ENCODE data around the gene PODXL2. TPM values are rescaled to one million over a fixed set of nuclear protein-coding genes. Genes with fewer than 3 reads are reported as not detected.

Gene PODXL2
- total RNA-seq, 4 donors from 2014 or later = 9.7 to 18.9 (median 15.9) TPM

- Histone ChIP-seq H3K4me1 (no peaks in the 10 kb centered on the region), H3K4me3 (no peak overlapping the region), H3K9me3 (no peaks in the 10 kb centered on the region), H3K27ac (no peak overlapping the region), H3K36me3 (peaks cover 0 to 4% (median 0%) of the 10 kb centered on the region in 4 donors), H3K27me3 (no peaks in the 10 kb centered on the region)
- TF ChIP-seq POLR2A (IDR thresholded peaks at IDR 0.05) (no peak), EP300 (IDR thresholded peaks at IDR 0.05; ENCODE audit: low read depth) (no peak), CTCF (IDR thresholded peaks at IDR 0.05) (no peak), POLR2AphosphoS5 (IDR thresholded peaks at IDR 0.05) (no peak)
- in situ Hi-C loops (cut with MboI; ENCODE audit: low pct_ligation_motif_present in 1 of 4, low pct_unique_long_range_greater_than_20kb in 1 of 4, low sequenced_read_pairs in 3 of 4) (no loop called here), intact Hi-C loops (cut with DNase I; ENCODE audit: low total_unique reads) (no loop called here)
- WGBS, 2 donors (ENCODE audit: low coverage in 1 of 2) = 89 to 100% methylated on average over 4 to 11 of the region's 11 CpGs
- DNase-seq = no peak
Observed at GRCh38 chr3:127622031-127622430, 7.0 kb upstream of the PODXL2 start.

GRCh38 chr3:127622772-127623576 is 6.0 kb upstream of the PODXL2 start:
- Histone ChIP-seq H3K27ac (no peak overlapping the region), H3K4me3 (no peak overlapping the region), H3K36me3 (peaks cover 0 to 4% (median 0%) of the 10 kb centered on the region in 4 donors), H3K27me3 (peaks cover 5% of the 10 kb centered on the region), H3K4me1 (no peaks in the 10 kb centered on the region), H3K9me3 (no peaks in the 10 kb centered on the region)
- 83 to 91% methylated on average over 2 to 8 of the region's 8 CpGs for WGBS, 2 donors (ENCODE audit: low coverage in 1 of 2)
- in situ Hi-C loops (cut with MboI; ENCODE audit: low pct_ligation_motif_present in 1 of 4, low pct_unique_long_range_greater_than_20kb in 1 of 4, low sequenced_read_pairs in 3 of 4) (no loop called here), intact Hi-C loops (cut with DNase I; ENCODE audit: low total_unique reads) (no loop called here)
- no peak for DNase-seq
- no peak for TF ChIP-seq POLR2AphosphoS5 (IDR thresholded peaks at IDR 0.05)
- no peak for TF ChIP-seq CTCF (IDR thresholded peaks at IDR 0.05)
- TF ChIP-seq POLR2A (IDR thresholded peaks at IDR 0.05) = no peak
- TF ChIP-seq EP300 (IDR thresholded peaks at IDR 0.05; ENCODE audit: low read depth) = no peak

- Histone ChIP-seq H3K9me3 (no peaks in the 10 kb centered on the region), H3K4me1 (peaks cover 0 to 3% (median 0%) of the 10 kb centered on the region in 4 donors), H3K4me3 (no peak overlapping the region), H3K36me3 (peaks cover 0 to 4% (median 0%) of the 10 kb centered on the region in 4 donors), H3K27me3 (peaks cover 10% of the 10 kb centered on the region), H3K27ac (no peak overlapping the region)
- 74 to 87% methylated on average over 5 of the region's 5 CpGs for WGBS, 2 donors (ENCODE audit: low coverage in 1 of 2)
- DNase-seq = no peak
- TF ChIP-seq EP300 (IDR thresholded peaks at IDR 0.05; ENCODE audit: low read depth) (no peak), CTCF (IDR thresholded peaks at IDR 0.05) (no peak), POLR2AphosphoS5 (IDR thresholded peaks at IDR 0.05) (no peak), POLR2A (IDR thresholded peaks at IDR 0.05) (no peak)
- intact Hi-C loops (cut with DNase I; ENCODE audit: low total_unique reads) = no loop called here
- in situ Hi-C loops (cut with MboI; ENCODE audit: low pct_ligation_motif_present in 1 of 4, low pct_unique_long_range_greater_than_20kb in 1 of 4, low sequenced_read_pairs in 3 of 4) = no loop called here
Observed at GRCh38 chr3:127624063-127624462, 4.9 kb upstream of the PODXL2 start.

GRCh38 chr3:127625821-127626220 is 3.2 kb upstream of the PODXL2 start:
- Histone ChIP-seq H3K27me3 (peaks cover 10% of the 10 kb centered on the region), H3K36me3 (peaks cover 0 to 4% (median 0%) of the 10 kb centered on the region in 4 donors), H3K9me3 (no peaks in the 10 kb centered on the region), H3K27ac (no peak overlapping the region), H3K4me1 (peaks cover 11 to 13% (median 12%) of the 10 kb centered on the region in 4 donors), H3K4me3 (no peak overlapping the region)
- no peak for DNase-seq
- whole genome bisulfite sequencing, 2 donors (ENCODE audit: low coverage in 1 of 2) = 40 to 63% methylated on average over 2 of the region's 2 CpGs
- in situ Hi-C loops (cut with MboI; ENCODE audit: low pct_ligation_motif_present in 1 of 4, low pct_unique_long_range_greater_than_20kb in 1 of 4, low sequenced_read_pairs in 3 of 4) (no loop called here), intact Hi-C loops (cut with DNase I; ENCODE audit: low total_unique reads) (no loop called here)
- TF ChIP-seq POLR2AphosphoS5 (IDR thresholded peaks at IDR 0.05) (no peak), CTCF (IDR thresholded peaks at IDR 0.05) (no peak), EP300 (IDR thresholded peaks at IDR 0.05; ENCODE audit: low read depth) (no peak), POLR2A (IDR thresholded peaks at IDR 0.05) (no peak)

Data from transverse colon (tissue), 4 donors.